GM23338 (cell line): ENCODE results near the gene FAAP100. TPM values are rescaled to one million over a fixed set of nuclear protein-coding genes. Genes with fewer than 3 reads are reported as not detected.

Experiments
- ATAC-seq: fragments of 200-7000 bp; cut with Tn5 transposase; 3 replicates; pipeline ENCODE4 v1.9.1; 2020
- DNase-seq: peaks from one replicate; pipeline ENCODE4 v3.0.0-alpha.2; 2015; ENCODE audit warnings: low spot score
- H2AFZ ChIP-seq: fragments of 200-600 bp; sonication (generic); 2 replicates; pipeline ENCODE4 v1.8.0; 2016; ENCODE audit warnings: antibody characterized with exemption, mild to moderate bottlenecking, moderate library complexity
- H3F3A ChIP-seq: fragments of 200-600 bp; sonication (generic); replicated peaks from 2 replicates; pipeline ENCODE4 v1.8.0; 2017; ENCODE audit warnings: antibody characterized with exemption, mixed run types, low read depth
- H3K27ac ChIP-seq: fragments of 200-600 bp; sonication (generic); 2 replicates; pipeline ENCODE4 v1.6.1; 2016; ENCODE audit warnings: low read depth
- H3K27me3 ChIP-seq: fragments of 200-600 bp; sonication (generic); 2 replicates; pipeline ENCODE4 v1.8.0; 2016; ENCODE audit warnings: mild to moderate bottlenecking, mixed run types, moderate library complexity; ENCODE audit not compliant: insufficient read depth
- H3K36me3 ChIP-seq: fragments of 200-600 bp; sonication (generic); 2 replicates; pipeline ENCODE4 v1.8.0; 2016; ENCODE audit warnings: mild to moderate bottlenecking; ENCODE audit not compliant: insufficient read depth
- H3K4me1 ChIP-seq: fragments of 200-600 bp; sonication (generic); 2 replicates; pipeline ENCODE4 v1.8.0; 2016; ENCODE audit warnings: mild to moderate bottlenecking, moderate library complexity; ENCODE audit not compliant: insufficient read depth
- H3K4me2 ChIP-seq: fragments of 200-600 bp; sonication (generic); 2 replicates; pipeline ENCODE4 v1.7.1; 2017; ENCODE audit warnings: mixed run types
- H3K4me3 ChIP-seq: fragments of 200-600 bp; sonication (generic); 2 replicates; pipeline ENCODE4 v1.6.1; 2016; ENCODE audit warnings: mixed run types
- H3K79me2 ChIP-seq: fragments of 200-600 bp; sonication (generic); replicated peaks from 2 replicates; pipeline ENCODE4 v1.8.0; 2017; ENCODE audit warnings: mild to moderate bottlenecking; ENCODE audit not compliant: insufficient read depth
- H3K9me2 ChIP-seq: fragments of 200-600 bp; sonication (generic); 2 replicates; pipeline ENCODE4 v1.8.0; 2017; ENCODE audit not compliant: insufficient read depth
- H4K20me1 ChIP-seq: fragments of 200-600 bp; sonication (generic); replicated peaks from 2 replicates; pipeline ENCODE4 v1.8.0; 2017; ENCODE audit warnings: mild to moderate bottlenecking; ENCODE audit not compliant: insufficient read depth
- H3K27ac Mint-ChIP-seq: 2 replicates; pipeline ENCODE4 v1.8.0; 2020; ENCODE audit warnings: inconsistent platforms, mild to moderate bottlenecking, moderate library complexity, mixed read lengths
- H3K27me3 Mint-ChIP-seq: 3 replicates; pipeline ENCODE4 v1.8.0; 2022; ENCODE audit warnings: low read depth, mild to moderate bottlenecking, moderate library complexity, mixed read lengths, inconsistent platforms; ENCODE audit not compliant: insufficient read depth, poor library complexity
- H3K36me3 Mint-ChIP-seq: 3 replicates; pipeline ENCODE4 v1.8.0; 2021; ENCODE audit warnings: low read depth, mild to moderate bottlenecking, inconsistent platforms, moderate library complexity, mixed read lengths
- H3K4me1 Mint-ChIP-seq: 3 replicates; pipeline ENCODE4 v1.8.0; 2020; ENCODE audit warnings: mild to moderate bottlenecking, inconsistent platforms, mixed read lengths
- H3K4me3 Mint-ChIP-seq: 3 replicates; pipeline ENCODE4 v1.8.0; 2021; ENCODE audit warnings: moderate library complexity, mild to moderate bottlenecking, inconsistent platforms, mixed read lengths
- H3K9me3 Mint-ChIP-seq: 3 replicates; pipeline ENCODE4 v1.8.0; 2020; ENCODE audit warnings: moderate library complexity, mild to moderate bottlenecking, inconsistent platforms, mixed read lengths
- CREB1 ChIP-seq: fragments of 250-450 bp; sonication (Bioruptor Pico); IDR thresholded peaks from 2 replicates; pipeline ENCODE4 v1.5.0; 2020; ENCODE audit warnings: low read depth, mild to moderate bottlenecking, moderate library complexity
- EZH2 ChIP-seq: fragments of 200-600 bp; sonication (generic); IDR thresholded peaks from one replicate; pipeline ENCODE4 v1.8.0; 2017; ENCODE audit warnings: antibody characterized with exemption, mild to moderate bottlenecking, low read depth; ENCODE audit not compliant: unreplicated experiment
- EZH2phosphoT487 ChIP-seq: fragments of 200-600 bp; sonication (generic); IDR thresholded peaks from one replicate; pipeline ENCODE4 v1.8.1; 2018; ENCODE audit warnings: antibody characterized with exemption; ENCODE audit not compliant: unreplicated experiment
- JUNB ChIP-seq: IDR thresholded peaks from one replicate; pipeline ENCODE4 v1.6.1; 2016; ENCODE audit warnings: antibody characterized with exemption; ENCODE audit not compliant: unreplicated experiment
- POLR2AphosphoS5 ChIP-seq: IDR thresholded peaks from 2 replicates; pipeline ENCODE4 v1.6.1; 2016; ENCODE audit warnings: antibody characterized with exemption, low read depth
- ZNF114 ChIP-seq: fragments of 250-450 bp; sonication (Bioruptor Pico); IDR thresholded peaks from 2 replicates; pipeline ENCODE4 v1.5.0; 2020; ENCODE audit warnings: mild to moderate bottlenecking, moderate library complexity
- ZNF331 ChIP-seq: fragments of 250-450 bp; sonication (Bioruptor Pico); IDR thresholded peaks from 2 replicates; pipeline ENCODE4 v1.5.0; 2020; ENCODE audit warnings: low read depth, mild to moderate bottlenecking, moderate library complexity
- polyA plus RNA-seq: library from polyadenylated mRNA; unstranded; fragments of >200 nt; fragmentation: Nextera tagmentation; extraction: Ambion mirVana; gene quantifications from 2 replicates; pipeline ENCODE4 v1.2.1, GENCODE V29; 2016
- total RNA-seq: library from RNA; depleted of rRNA; stranded (reverse); fragments of >200 nt; shearing (Covaris generic); gene quantifications from 2 replicates; pipeline ENCODE4 v1.2.3, GENCODE V29; 2014
- TF ChIP-seq, protein P1 (sequence below): fragments of 250-450 bp; sonication (Bioruptor Pico); IDR thresholded peaks from 2 replicates; pipeline ENCODE4 v1.5.0; 2020; ENCODE audit warnings: mild to moderate bottlenecking, moderate library complexity
- TF ChIP-seq, protein P2 (sequence below), 2 experiments: fragments of 200-600 bp in 1 of 2; sonication (generic) in 1 of 2; conservative IDR thresholded peaks; 2 replicates each; pipeline versions ENCODE4 v1.5.1 to v1.6.1; 2016 to 2017; ENCODE audit warnings: antibody characterized with exemption in 2 of 2, low read depth in 2 of 2, mild to moderate bottlenecking in 2 of 2, moderate library complexity in 1 of 2
- TF ChIP-seq, protein P3 (sequence below): IDR thresholded peaks from one replicate; pipeline ENCODE4 v1.6.1; 2018; ENCODE audit warnings: antibody characterized with exemption; ENCODE audit not compliant: unreplicated experiment

The FAAP100 gene
- total and polyA plus RNA-seq, 2 experiments from 2014 or later: 16.0 to 50.5 TPM

DNA sequence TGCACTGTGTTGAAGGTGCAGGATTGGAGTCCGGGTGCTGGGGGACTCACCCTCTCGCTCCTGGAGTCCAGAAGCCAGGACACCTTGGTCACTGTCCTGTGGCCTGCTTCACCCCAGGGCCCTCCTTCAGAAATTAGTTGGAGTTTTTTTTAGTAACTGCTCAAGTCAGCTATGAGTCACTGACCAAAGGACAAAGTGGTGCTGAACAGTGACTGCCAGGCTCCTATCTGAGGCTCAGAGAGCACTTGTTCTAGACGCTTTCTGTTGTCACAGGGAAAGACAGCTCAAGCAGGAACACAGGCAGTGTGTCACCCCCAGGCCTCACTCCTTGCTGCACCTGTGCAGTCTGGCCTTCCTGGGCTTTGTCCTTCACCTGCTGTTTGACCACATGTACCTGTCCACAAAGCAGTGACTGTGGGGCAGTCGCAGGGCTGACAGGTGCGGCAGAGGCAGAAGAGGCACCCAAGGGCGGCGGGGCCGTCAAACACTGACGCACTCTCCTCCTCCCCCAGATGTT, 4.1 kb upstream of the FAAP100 start:
- ATAC-seq: no peak
- Histone ChIP-seq H3K79me2 (peaks cover 5% of the 10 kb centered on the region; the same call in 1 of the 2 replicates), H3K36me3 (peaks cover 5% of the 10 kb centered on the region), H3F3A (peaks cover 15% of the 10 kb centered on the region), H3K27ac (no peak overlapping the region), H3K9me2 (no peaks in the 10 kb centered on the region), H3K4me2 (no peak overlapping the region), H3K4me3 (no peak overlapping the region), H3K27me3 (no peaks in the 10 kb centered on the region), H4K20me1 (no peaks in the 10 kb centered on the region), H2AFZ (no peak overlapping the region), H3K4me1 (peaks cover 8% of the 10 kb centered on the region; the same call in 1 of the 2 replicates)
- peaks cover 20% of the 10 kb centered on the region for H3K4me1 Mint-ChIP-seq
- no peaks in the 10 kb centered on the region for H3K9me3 Mint-ChIP-seq
- peaks cover 26% of the 10 kb centered on the region for H3K27me3 Mint-ChIP-seq
- H3K4me3 Mint-ChIP-seq: no peak overlapping the region; the same call in 2 of the 3 replicates
- TF ChIP-seq JUNB (no peak), ZNF114 (CRISPR knock-in tag) (no peak), CREB1 (CRISPR knock-in tag) (no peak), EZH2phosphoT487 (no peak), POLR2AphosphoS5 (no peak), ZNF331 (CRISPR knock-in tag) (no peak), EZH2 (no peak)
- TF ChIP-seq, protein P1, sequence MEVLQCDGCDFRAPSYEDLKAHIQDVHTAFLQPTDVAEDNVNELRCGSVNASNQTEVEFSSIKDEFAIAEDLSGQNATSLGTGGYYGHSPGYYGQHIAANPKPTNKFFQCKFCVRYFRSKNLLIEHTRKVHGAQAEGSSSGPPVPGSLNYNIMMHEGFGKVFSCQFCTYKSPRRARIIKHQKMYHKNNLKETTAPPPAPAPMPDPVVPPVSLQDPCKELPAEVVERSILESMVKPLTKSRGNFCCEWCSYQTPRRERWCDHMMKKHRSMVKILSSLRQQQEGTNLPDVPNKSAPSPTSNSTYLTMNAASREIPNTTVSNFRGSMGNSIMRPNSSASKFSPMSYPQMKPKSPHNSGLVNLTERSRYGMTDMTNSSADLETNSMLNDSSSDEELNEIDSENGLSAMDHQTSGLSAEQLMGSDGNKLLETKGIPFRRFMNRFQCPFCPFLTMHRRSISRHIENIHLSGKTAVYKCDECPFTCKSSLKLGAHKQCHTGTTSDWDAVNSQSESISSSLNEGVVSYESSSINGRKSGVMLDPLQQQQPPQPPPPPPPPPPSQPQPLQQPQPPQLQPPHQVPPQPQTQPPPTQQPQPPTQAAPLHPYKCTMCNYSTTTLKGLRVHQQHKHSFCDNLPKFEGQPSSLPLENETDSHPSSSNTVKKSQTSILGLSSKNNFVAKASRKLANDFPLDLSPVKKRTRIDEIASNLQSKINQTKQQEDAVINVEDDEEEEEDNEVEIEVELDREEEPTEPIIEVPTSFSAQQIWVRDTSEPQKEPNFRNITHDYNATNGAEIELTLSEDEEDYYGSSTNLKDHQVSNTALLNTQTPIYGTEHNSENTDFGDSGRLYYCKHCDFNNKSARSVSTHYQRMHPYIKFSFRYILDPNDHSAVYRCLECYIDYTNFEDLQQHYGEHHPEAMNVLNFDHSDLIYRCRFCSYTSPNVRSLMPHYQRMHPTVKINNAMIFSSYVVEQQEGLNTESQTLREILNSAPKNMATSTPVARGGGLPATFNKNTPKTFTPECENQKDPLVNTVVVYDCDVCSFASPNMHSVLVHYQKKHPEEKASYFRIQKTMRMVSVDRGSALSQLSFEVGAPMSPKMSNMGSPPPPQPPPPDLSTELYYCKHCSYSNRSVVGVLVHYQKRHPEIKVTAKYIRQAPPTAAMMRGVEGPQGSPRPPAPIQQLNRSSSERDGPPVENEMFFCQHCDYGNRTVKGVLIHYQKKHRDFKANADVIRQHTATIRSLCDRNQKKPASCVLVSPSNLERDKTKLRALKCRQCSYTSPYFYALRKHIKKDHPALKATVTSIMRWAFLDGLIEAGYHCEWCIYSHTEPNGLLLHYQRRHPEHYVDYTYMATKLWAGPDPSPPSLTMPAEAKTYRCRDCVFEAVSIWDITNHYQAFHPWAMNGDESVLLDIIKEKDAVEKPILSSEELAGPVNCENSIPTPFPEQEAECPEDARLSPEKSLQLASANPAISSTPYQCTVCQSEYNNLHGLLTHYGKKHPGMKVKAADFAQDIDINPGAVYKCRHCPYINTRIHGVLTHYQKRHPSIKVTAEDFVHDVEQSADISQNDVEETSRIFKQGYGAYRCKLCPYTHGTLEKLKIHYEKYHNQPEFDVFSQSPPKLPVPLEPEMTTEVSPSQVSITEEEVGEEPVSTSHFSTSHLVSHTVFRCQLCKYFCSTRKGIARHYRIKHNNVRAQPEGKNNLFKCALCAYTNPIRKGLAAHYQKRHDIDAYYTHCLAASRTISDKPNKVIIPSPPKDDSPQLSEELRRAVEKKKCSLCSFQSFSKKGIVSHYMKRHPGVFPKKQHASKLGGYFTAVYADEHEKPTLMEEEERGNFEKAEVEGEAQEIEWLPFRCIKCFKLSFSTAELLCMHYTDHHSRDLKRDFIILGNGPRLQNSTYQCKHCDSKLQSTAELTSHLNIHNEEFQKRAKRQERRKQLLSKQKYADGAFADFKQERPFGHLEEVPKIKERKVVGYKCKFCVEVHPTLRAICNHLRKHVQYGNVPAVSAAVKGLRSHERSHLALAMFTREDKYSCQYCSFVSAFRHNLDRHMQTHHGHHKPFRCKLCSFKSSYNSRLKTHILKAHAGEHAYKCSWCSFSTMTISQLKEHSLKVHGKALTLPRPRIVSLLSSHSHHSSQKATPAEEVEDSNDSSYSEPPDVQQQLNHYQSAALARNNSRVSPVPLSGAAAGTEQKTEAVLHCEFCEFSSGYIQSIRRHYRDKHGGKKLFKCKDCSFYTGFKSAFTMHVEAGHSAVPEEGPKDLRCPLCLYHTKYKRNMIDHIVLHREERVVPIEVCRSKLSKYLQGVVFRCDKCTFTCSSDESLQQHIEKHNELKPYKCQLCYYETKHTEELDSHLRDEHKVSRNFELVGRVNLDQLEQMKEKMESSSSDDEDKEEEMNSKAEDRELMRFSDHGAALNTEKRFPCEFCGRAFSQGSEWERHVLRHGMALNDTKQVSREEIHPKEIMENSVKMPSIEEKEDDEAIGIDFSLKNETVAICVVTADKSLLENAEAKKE: no peak
- TF ChIP-seq, protein P2, sequence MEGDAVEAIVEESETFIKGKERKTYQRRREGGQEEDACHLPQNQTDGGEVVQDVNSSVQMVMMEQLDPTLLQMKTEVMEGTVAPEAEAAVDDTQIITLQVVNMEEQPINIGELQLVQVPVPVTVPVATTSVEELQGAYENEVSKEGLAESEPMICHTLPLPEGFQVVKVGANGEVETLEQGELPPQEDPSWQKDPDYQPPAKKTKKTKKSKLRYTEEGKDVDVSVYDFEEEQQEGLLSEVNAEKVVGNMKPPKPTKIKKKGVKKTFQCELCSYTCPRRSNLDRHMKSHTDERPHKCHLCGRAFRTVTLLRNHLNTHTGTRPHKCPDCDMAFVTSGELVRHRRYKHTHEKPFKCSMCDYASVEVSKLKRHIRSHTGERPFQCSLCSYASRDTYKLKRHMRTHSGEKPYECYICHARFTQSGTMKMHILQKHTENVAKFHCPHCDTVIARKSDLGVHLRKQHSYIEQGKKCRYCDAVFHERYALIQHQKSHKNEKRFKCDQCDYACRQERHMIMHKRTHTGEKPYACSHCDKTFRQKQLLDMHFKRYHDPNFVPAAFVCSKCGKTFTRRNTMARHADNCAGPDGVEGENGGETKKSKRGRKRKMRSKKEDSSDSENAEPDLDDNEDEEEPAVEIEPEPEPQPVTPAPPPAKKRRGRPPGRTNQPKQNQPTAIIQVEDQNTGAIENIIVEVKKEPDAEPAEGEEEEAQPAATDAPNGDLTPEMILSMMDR (conservative IDR thresholded peaks at IDR 0.05; ENCODE audit: low read depth in 2 of 2): no peak
- TF ChIP-seq, protein P3, sequence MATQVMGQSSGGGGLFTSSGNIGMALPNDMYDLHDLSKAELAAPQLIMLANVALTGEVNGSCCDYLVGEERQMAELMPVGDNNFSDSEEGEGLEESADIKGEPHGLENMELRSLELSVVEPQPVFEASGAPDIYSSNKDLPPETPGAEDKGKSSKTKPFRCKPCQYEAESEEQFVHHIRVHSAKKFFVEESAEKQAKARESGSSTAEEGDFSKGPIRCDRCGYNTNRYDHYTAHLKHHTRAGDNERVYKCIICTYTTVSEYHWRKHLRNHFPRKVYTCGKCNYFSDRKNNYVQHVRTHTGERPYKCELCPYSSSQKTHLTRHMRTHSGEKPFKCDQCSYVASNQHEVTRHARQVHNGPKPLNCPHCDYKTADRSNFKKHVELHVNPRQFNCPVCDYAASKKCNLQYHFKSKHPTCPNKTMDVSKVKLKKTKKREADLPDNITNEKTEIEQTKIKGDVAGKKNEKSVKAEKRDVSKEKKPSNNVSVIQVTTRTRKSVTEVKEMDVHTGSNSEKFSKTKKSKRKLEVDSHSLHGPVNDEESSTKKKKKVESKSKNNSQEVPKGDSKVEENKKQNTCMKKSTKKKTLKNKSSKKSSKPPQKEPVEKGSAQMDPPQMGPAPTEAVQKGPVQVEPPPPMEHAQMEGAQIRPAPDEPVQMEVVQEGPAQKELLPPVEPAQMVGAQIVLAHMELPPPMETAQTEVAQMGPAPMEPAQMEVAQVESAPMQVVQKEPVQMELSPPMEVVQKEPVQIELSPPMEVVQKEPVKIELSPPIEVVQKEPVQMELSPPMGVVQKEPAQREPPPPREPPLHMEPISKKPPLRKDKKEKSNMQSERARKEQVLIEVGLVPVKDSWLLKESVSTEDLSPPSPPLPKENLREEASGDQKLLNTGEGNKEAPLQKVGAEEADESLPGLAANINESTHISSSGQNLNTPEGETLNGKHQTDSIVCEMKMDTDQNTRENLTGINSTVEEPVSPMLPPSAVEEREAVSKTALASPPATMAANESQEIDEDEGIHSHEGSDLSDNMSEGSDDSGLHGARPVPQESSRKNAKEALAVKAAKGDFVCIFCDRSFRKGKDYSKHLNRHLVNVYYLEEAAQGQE: no peak
- DNase-seq: no peak
- H3K36me3 Mint-ChIP-seq: peaks cover 38% of the 10 kb centered on the region
- no peak overlapping the region for H3K27ac Mint-ChIP-seq
